NCI-H1048 (cell line): ENCODE data around the gene KIF3B.
"Not testable (repeated sequence)": the region's sequence is repeated elsewhere in the genome, so short reads cannot be mapped to it uniquely, and the experiment has no call there.

Experiments
- DNase-seq: peaks from one replicate; lab custom pipeline; 2025; lab: John Stamatoyannopoulos, UW

The KIF3B gene

GRCh38 chr20:32357375-32357868 is 80.0 kb downstream of the KIF3B start:
- no peak for DNase-seq

GRCh38 chr20:32357869-32358631 is 80.6 kb downstream of the KIF3B start, which contains the start of gene ASXL1:
Gene ASXL1, plus strand, starts transcription at chr20:32358331. Its CDS starts 445 bp downstream, at chr20:32358776.
- peak; percentile 98 for DNase-seq

- no peak for DNase-seq
These were observed 81.1 kb downstream of the KIF3B start for GRCh38 chr20:32358632-32358882.

- peak; percentile 26 for DNase-seq
These were observed 81.6 kb downstream of the KIF3B start for GRCh38 chr20:32358883-32359632.

- no peak for DNase-seq
These were observed 82.3 kb downstream of the KIF3B start for GRCh38 chr20:32359633-32360332.

GRCh38 chr20:32360333-32360634 is 82.8 kb downstream of the KIF3B start:
- DNase-seq: no peak

- DNase-seq: no peak
These were observed 85.5 kb downstream of the KIF3B start for GRCh38 chr20:32362901-32363364.

- DNase-seq: no peak
These were observed 86.0 kb downstream of the KIF3B start for GRCh38 chr20:32363492-32363891.

- DNase-seq: no peak
These were observed 87.2 kb downstream of the KIF3B start for GRCh38 chr20:32364554-32365208.

GRCh38 chr20:32365564-32365963 is 88.1 kb downstream of the KIF3B start:
- DNase-seq: no peak

- DNase-seq: no peak
These were observed 88.9 kb downstream of the KIF3B start for GRCh38 chr20:32366380-32366779.

- DNase-seq: no peak
These were observed 90.9 kb downstream of the KIF3B start for GRCh38 chr20:32368323-32368722.

- DNase-seq: no peak
These were observed 91.5 kb downstream of the KIF3B start for GRCh38 chr20:32368925-32369324.

- DNase-seq: no peak
These were observed 93.4 kb downstream of the KIF3B start for GRCh38 chr20:32370897-32371296.

- DNase-seq: no peak
These were observed 101.0 kb downstream of the KIF3B start for GRCh38 chr20:32378461-32378860.

GRCh38 chr20:32380037-32380436 is 102.6 kb downstream of the KIF3B start:
- DNase-seq: not testable (repeated sequence)

- DNase-seq: no peak
These were observed 103.3 kb downstream of the KIF3B start for GRCh38 chr20:32380745-32381144.

GRCh38 chr20:32382102-32382950 is 104.9 kb downstream of the KIF3B start:
- no peak for DNase-seq

- not testable (repeated sequence) for DNase-seq
These were observed 106.0 kb downstream of the KIF3B start for GRCh38 chr20:32383441-32383840.
